NCI-H128 (cell line): ENCODE results near the gene ACSM4.
"Not testable (repeated sequence)": the region's sequence is repeated elsewhere in the genome, so short reads cannot be mapped to it uniquely, and the experiment has no call there.

Experiments used
- DNase-seq: peaks from one replicate; lab custom pipeline; 2025; ENCODE audit not compliant: unreplicated experiment; lab: John Stamatoyannopoulos, UW

ACSM4 gene

GRCh38 chr12:7303772-7304171 lies at the start of gene ACSM4:
ACSM4 (plus strand) TSS chr12:7304072; CDS start chr12:7304332, 260 bp downstream.
- no peak for DNase-seq

GRCh38 chr12:7259060-7259459 lies 44.8 kb upstream of the ACSM4 start:
- no peak for DNase-seq

GRCh38 chr12:7264538-7264937 lies 39.3 kb upstream of the ACSM4 start:
- no peak for DNase-seq

GRCh38 chr12:7265251-7265650 lies 38.6 kb upstream of the ACSM4 start:
- no peak for DNase-seq

- DNase-seq, result no peak
Measured at GRCh38 chr12:7269273-7269672, 34.6 kb upstream of the ACSM4 start.

- no peak for DNase-seq
Measured at GRCh38 chr12:7271893-7272514, 31.9 kb upstream of the ACSM4 start.

GRCh38 chr12:7275482-7275881 lies 28.4 kb upstream of the ACSM4 start:
- not testable (repeated sequence) for DNase-seq

GRCh38 chr12:7282844-7283243 lies 21.0 kb upstream of the ACSM4 start:
- no peak for DNase-seq

GRCh38 chr12:7289743-7290142 lies 14.1 kb upstream of the ACSM4 start:
- no peak for DNase-seq

- DNase-seq, result not testable (repeated sequence)
Measured at GRCh38 chr12:7290588-7290987, 13.3 kb upstream of the ACSM4 start.

- DNase-seq, result no peak
Measured at GRCh38 chr12:7292300-7292699, 11.6 kb upstream of the ACSM4 start.

GRCh38 chr12:7293670-7294069 lies 10.2 kb upstream of the ACSM4 start:
- no peak for DNase-seq

GRCh38 chr12:7295529-7295928 lies 8.3 kb upstream of the ACSM4 start:
- DNase-seq, result no peak

GRCh38 chr12:7297865-7298264 lies 6.0 kb upstream of the ACSM4 start:
- no peak for DNase-seq

GRCh38 chr12:7302266-7302986 lies 1.4 kb upstream of the ACSM4 start:
- DNase-seq, result no peak

- DNase-seq, result no peak
Measured at GRCh38 chr12:7303230-7303629, 642 bp upstream of the ACSM4 start.

GRCh38 chr12:7304456-7304855 lies 584 bp downstream of the ACSM4 start:
- DNase-seq, result no peak

- no peak for DNase-seq
Measured at GRCh38 chr12:7310070-7310469, 6.2 kb downstream of the ACSM4 start.

- DNase-seq, result no peak
Measured at GRCh38 chr12:7319930-7320329, 16.1 kb downstream of the ACSM4 start.

GRCh38 chr12:7321624-7322023 lies 17.8 kb downstream of the ACSM4 start:
- DNase-seq, result no peak

- DNase-seq, result no peak
Measured at GRCh38 chr12:7322599-7322998, 18.7 kb downstream of the ACSM4 start.

- no peak for DNase-seq
Measured at GRCh38 chr12:7324176-7324575, 20.3 kb downstream of the ACSM4 start.

- DNase-seq, result no peak
Measured at GRCh38 chr12:7327918-7328317, 24.0 kb downstream of the ACSM4 start.
